ENCODE data around the gene UBA1.

UBA1 gene

DNA sequence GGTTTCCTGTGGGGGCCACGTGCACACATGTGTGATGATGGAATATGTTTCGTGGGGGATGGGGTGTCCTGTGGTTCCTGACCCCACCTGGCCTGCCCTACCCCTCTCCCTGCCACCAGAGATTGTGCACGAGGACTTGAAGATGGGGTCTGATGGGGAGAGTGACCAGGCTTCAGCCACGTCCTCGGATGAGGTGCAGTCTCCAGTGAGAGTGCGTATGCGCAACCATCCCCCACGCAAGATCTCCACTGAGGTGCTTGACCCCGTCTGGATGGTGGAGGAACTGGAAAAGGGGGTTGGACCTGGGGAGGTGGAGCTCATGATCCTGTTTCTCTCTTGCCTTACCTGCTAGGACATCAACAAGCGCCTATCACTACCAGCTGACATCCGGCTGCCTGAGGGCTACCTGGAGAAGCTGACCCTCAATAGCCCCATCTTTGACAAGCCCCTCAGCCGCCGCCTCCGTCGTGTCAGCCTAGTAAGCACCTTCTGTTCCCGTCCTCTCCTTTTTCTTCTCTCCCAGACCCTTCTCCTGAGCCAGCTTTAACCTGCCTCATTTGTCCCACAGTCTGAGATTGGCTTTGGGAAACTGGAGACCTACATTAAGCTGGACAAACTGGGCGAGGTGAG is 30.8 kb downstream of the UBA1 start:
- no peak overlapping the region for H3K4me3 ChIP-seq (ENCODE audit: low read length)
- TF ChIP-seq, protein P1, sequence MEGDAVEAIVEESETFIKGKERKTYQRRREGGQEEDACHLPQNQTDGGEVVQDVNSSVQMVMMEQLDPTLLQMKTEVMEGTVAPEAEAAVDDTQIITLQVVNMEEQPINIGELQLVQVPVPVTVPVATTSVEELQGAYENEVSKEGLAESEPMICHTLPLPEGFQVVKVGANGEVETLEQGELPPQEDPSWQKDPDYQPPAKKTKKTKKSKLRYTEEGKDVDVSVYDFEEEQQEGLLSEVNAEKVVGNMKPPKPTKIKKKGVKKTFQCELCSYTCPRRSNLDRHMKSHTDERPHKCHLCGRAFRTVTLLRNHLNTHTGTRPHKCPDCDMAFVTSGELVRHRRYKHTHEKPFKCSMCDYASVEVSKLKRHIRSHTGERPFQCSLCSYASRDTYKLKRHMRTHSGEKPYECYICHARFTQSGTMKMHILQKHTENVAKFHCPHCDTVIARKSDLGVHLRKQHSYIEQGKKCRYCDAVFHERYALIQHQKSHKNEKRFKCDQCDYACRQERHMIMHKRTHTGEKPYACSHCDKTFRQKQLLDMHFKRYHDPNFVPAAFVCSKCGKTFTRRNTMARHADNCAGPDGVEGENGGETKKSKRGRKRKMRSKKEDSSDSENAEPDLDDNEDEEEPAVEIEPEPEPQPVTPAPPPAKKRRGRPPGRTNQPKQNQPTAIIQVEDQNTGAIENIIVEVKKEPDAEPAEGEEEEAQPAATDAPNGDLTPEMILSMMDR (conservative IDR thresholded peaks at IDR 0.05; ENCODE audit: low read length): no peak
- DNase-seq (ENCODE audit: low read depth): no peak

DNA sequence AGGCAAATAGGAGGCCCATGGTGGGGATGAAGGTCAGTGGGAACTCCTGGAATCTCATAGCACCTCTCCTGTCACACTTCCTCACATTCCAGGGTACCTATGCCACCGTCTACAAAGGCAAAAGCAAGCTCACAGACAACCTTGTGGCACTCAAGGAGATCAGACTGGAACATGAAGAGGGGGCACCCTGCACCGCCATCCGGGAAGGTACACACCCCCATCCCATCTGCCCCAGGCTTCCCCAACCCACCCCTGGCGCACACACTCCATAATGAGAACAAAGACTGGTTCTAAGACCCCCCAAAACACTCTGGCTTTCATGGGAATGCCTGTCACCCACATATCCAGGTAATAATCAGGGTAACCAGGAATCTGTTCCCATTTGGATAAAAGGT is 31.3 kb downstream of the UBA1 start:
- no peak overlapping the region for H3K4me3 ChIP-seq (ENCODE audit: low read length)
- TF ChIP-seq, protein P1 (conservative IDR thresholded peaks at IDR 0.05; ENCODE audit: low read length): no peak
- no peak for DNase-seq (ENCODE audit: low read depth)

DNA sequence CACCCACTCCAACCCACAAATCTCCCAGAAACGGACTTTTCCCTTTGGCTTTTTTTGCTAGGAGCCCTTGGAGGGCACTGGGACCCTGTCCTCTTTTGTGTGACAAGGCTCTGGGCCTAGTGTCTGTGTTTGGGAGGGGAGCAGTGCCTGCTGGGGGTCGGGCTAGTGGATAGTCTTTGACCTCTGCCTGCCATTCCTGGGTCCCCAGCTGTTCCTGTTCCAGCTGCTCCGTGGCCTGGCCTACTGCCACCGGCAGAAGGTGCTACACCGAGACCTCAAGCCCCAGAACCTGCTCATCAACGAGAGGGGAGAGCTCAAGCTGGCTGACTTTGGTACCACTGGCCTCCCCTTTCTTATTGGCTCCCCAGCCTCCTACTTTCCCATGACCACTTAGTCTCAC is 32.4 kb downstream of the UBA1 start:
- DNase-seq (ENCODE audit: low read depth): no peak
- TF ChIP-seq, protein P1 (conservative IDR thresholded peaks at IDR 0.05; ENCODE audit: low read length): no peak
- H3K4me3 ChIP-seq (ENCODE audit: low read length): no peak overlapping the region

DNA sequence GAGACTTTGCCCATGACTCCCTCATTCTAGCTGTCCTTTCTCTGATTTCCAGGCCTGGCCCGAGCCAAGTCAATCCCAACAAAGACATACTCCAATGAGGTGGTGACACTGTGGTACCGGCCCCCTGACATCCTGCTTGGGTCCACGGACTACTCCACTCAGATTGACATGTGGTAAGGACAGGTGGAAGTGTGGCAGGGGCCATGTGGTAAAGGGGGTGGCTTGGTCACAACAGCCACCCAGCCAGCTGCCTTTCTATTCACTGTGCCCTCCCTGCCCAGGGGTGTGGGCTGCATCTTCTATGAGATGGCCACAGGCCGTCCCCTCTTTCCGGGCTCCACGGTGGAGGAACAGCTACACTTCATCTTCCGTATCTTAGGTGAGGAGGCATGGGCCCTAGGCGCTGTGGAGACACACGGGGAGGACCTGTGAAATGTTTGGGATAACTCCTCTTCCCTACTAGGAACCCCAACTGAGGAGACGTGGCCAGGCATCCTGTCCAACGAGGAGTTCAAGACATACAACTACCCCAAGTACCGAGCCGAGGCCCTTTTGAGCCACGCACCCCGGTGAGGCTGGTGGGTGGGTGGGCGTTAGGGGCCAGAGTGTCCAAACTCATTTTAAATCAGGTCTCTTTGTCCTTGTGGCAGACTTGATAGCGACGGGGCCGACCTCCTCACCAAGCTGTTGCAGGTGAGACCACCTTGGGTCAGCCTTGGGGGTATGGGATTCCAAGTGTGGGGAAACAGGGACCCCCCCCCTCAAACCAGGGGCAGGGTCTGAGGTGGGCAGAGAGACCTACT is 33.1 kb downstream of the UBA1 start:
- no peak overlapping the region for H3K4me3 ChIP-seq (ENCODE audit: low read length)
- no peak for DNase-seq (ENCODE audit: low read depth)
- TF ChIP-seq, protein P1 (conservative IDR thresholded peaks at IDR 0.05; ENCODE audit: low read length): no peak

DNA sequence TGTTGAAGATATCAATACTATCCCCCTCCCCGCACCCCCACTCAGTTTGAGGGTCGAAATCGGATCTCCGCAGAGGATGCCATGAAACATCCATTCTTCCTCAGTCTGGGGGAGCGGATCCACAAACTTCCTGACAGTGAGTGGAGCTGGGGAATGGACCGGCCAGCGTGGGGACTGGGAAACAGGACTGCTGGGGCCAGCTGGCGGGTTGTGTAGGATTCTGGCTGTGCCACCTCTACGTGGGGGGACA is 33.6 kb downstream of the UBA1 start:
- H3K4me3 ChIP-seq (ENCODE audit: low read length): no peak overlapping the region
- DNase-seq (ENCODE audit: low read depth): no peak
- TF ChIP-seq, protein P1 (conservative IDR thresholded peaks at IDR 0.05; ENCODE audit: low read length): no peak

DNA sequence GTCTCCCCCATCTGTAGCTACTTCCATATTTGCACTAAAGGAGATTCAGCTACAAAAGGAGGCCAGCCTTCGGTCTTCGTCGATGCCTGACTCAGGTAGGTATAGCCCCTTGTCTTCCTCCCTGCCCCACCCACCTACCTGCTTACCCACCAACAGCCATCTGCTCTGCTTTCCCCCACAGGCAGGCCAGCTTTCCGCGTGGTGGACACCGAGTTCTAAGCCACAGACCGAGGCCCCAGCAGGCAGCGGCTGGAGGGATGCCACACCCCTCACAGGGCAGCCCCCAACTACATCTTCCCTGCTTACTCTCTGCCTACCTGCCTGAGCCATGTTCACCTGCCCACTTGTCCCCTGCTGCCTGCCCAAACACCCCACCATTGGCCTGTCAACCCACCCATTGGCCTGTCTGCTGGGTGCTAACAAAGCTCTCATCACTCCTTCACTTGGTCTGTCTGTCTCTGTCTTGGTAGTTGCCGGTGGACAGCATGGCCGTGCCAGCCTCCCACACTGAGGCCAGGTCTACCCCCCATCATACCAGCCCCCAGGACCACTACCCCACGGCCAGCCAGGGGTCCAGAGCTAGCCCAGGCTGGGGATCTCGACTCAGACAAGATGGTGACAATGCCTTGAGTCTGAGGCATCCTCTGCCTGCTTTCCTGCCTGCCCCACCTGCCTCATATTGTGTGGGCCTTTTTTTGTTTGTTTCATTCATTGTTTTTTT is 35.1 kb downstream of the UBA1 start:
- no peak for DNase-seq (ENCODE audit: low read depth)
- H3K4me3 ChIP-seq (ENCODE audit: low read length): no peak overlapping the region
- TF ChIP-seq, protein P1 (conservative IDR thresholded peaks at IDR 0.05; ENCODE audit: low read length): no peak

DNA sequence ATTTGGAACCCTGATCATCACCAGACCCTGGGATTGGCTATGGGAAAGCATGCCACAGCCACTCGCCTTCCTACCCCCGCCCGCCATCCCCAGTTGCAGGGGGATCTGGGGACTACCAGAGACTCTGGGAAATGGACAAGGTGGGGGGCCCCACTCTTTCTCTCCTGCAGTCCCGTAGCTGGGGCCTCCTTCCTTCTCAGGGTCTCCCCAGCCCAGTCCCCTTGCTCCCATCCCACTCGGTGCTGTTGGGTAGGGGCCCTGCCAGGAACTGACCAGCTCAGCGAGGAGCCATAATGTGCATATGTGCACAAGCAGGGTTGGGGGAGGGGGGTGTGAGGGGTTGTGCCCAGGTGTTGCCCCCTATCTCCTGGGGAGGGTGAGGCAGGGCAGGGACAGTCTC is 35.8 kb downstream of the UBA1 start:
- TF ChIP-seq, protein P1 (conservative IDR thresholded peaks at IDR 0.05; ENCODE audit: low read length): no peak
- DNase-seq (ENCODE audit: low read depth): no peak
- H3K4me3 ChIP-seq (ENCODE audit: low read length): no peak overlapping the region
